Hematopoietic multipotent progenitor cell treated with erythropoietin and hydrocortisone succinate and interleukin-3 and kit ligand, for 4 days (in vitro differentiated cells): Measurements from ENCODE around the gene BLNK.

Experiments
- DNase-seq: peaks from one replicate; pipeline ENCODE4 v3.0.0-alpha.2; 2015

Gene BLNK

DNA sequence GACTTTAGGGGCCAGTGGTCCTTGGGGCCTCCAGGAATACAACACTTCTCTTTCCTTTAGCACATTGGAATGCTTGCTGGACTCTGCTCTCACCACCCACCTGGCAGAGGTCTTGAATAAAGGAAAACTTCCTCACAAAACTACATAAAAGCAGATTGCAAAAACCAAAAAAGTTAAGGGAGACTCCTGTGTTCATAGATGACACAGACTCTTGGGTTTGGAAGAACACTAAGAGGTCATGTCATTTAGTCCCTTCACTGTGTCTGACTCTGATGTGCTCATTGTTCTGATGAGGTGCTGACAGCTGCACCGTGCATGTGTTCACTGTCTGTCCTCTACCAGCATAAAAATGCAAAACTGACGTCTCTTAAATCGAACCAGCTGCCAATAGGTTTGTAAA is 11.4 kb downstream of the BLNK start:
- DNase-seq = no peak

DNA sequence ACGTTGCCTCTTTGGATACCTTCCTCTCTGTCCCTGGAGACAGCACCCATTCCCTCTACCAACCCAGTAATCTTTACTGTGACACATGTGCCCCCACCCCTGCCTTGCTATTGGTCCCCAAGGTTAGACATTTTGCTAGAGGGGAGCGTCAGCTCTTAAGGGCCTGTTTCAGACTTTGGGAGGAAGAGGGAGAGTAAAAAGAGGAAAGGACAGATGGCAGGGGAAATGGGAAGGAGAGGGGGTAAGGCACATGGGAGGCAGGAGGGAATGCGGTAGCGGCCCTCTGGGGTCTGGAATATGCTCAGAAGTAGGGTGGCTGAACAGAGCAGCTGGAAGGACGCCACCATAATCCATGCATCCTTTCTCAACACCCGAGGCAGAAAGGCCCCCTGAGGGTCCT is 12.2 kb downstream of the BLNK start:
- no peak for DNase-seq

GRCh38 chr10:96257944-96258343 is 13.4 kb downstream of the BLNK start:
- peak; percentile 18 for DNase-seq

- DNase-seq = no peak
Measured at GRCh38 chr10:96255549-96256333, 15.6 kb downstream of the BLNK start.

DNA sequence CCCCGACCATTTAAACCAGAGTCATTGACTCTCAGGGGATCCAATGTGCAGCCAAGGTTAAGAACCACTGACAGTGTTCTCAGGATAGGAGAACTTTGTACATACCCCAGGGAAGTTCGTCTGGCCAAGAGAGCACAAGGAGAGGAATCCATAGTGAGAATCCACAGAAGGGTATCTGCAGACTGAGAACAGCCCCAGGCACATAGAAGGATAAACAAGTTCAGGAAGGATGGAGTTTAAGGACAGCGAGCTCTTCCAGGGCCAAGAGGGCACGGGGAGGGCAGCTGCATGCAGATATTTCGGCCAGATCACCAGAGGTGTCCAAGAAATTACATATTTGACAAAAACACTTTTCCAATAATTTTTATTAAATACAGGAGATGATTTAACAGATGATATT is 16.4 kb downstream of the BLNK start:
- DNase-seq = no peak

DNA sequence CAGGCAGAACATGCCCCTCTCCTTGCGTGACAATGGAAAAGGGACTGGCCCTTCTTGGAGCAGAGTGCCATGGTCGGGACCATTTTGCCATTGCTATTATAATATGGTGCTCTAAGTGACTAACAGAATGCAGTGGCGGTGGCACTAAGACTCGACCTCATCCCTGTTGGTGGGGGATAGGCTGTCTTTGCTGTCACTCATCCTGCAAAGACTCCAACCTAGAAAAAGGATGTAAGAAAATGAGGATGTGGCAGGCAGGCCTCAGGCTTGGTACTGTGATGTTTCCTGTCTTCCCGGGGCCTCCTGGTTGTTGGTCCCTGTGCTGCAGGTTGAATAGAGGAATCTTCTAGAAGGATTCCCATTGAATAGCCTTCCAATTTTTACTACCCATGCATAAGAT is 18.6 kb downstream of the BLNK start:
- no peak for DNase-seq

GRCh38 chr10:96250349-96250748 is 21.0 kb downstream of the BLNK start:
- DNase-seq = no peak

DNA sequence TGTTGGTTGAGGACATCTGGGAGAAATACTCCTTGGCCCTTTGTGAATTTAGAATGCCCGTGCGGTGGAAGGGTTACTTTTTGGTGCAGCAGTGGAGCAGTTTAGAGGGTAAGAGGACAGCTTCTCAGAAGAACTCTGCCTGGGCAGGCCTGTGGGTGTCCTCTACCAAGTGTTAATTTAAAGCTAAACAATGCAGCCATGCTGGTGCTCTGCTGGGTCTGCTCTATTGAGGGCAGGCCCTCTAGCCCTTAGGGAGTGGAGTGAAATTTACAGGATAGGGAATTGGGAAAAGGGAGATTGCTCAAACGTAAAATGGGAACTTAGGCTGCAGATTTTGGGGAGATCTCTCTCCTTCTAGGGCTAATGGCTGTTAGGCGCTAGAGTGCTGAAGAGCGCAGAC is 22.1 kb downstream of the BLNK start:
- no peak for DNase-seq

DNA sequence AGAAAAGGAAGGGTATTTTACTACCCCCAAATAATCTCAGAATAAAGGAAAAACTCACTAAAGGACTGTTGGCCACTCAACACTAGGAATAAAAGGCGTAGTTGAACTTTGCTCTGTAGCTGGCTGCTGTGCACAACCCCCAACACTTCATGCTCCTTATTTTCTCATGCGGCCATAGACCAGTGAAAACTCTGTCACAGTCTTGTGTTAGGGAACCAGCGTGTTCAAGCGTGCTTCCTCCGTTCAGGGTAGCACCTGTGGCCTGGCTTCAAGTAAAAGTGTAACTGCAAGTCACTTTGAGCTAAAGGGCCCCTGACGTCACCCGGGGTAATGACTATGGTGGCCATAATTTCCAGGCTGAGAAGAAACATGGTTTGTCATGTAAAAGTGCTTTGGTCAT is 27.0 kb downstream of the BLNK start:
- DNase-seq = no peak

- no peak for DNase-seq
Measured at GRCh38 chr10:96243296-96243695, 28.1 kb downstream of the BLNK start.

GRCh38 chr10:96242822-96243221 is 28.5 kb downstream of the BLNK start:
- no peak for DNase-seq

GRCh38 chr10:96238646-96239623 is 32.4 kb downstream of the BLNK start:
- peak; percentile 63 for DNase-seq

GRCh38 chr10:96236876-96237275 is 34.5 kb downstream of the BLNK start:
- DNase-seq = no peak

GRCh38 chr10:96236090-96236478 is 35.3 kb downstream of the BLNK start:
- peak; percentile 58 for DNase-seq

DNA sequence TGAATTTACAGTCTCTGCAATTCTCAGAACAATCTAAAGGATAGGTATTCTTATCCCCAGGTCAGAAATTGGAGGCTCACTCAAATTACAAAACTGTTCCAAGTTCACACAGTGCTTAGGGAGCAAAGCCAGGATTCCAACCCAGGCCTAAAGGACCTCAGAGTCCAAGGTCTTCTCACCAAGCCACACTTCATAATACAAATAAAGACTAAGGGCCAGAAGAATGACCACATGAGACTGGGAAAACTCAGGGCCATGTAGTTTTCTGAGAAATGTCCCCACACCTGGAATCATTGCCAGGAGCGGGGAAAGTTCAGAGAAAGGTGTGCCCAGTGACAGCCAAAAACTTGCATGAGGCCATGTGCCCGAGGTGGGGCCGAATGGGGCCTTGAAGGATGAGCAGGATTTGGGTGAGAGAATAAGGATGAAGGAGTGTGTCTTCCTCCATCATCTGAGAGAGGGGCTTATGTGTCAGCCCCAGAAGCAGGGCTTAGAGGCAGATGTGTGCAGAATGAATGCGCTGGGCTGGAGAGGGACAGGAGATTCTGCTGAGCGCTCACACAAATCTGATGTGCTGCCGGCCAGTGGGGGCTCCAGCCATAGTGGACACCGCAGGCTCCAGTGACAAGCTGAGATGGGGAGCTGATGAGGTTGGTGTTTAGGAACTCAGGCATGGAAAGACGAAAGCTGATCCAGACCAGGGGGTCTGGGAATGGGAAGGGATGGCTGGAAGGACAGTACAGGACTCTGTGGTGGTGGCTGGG is 35.9 kb downstream of the BLNK start:
- no peak for DNase-seq

GRCh38 chr10:96233959-96234358 is 37.4 kb downstream of the BLNK start:
- DNase-seq = no peak

- DNase-seq = no peak
Measured at GRCh38 chr10:96230527-96230926, 40.8 kb downstream of the BLNK start.

GRCh38 chr10:96229568-96230030 is 41.8 kb downstream of the BLNK start:
- peak; percentile 88 for DNase-seq

DNA sequence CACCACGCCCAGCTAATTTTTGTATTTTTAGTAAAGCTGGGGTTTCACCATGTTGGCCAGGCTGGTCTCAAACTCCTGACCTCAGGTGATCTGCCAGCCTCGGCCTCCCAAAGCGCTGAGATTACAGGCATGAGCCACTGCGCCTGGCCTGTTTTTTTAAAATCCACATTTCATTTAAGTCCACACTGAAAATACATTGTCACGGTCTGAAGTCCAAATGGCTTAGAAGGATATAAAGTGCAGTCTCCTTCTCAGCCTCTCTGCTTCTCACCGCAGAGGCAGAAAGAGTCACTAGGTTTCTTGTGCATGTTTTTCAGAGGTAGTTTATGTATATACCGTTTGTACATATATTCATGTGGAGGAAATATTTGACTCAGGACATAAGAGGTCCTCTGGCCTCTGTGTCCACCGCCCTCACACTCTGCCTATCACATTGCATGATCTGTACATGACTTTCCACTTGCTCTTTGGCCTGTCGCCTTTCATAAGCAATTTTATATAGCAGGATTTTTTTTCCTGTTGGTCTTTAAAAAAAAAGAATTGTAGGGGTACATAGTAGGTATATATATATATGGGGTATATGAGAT is 42.9 kb downstream of the BLNK start:
- DNase-seq = no peak

- DNase-seq = no peak
Measured at GRCh38 chr10:96227206-96227605, 44.2 kb downstream of the BLNK start.

GRCh38 chr10:96225119-96225518 is 46.2 kb downstream of the BLNK start:
- no peak for DNase-seq

- DNase-seq = no peak
Measured at GRCh38 chr10:96222908-96223307, 48.5 kb downstream of the BLNK start.

DNA sequence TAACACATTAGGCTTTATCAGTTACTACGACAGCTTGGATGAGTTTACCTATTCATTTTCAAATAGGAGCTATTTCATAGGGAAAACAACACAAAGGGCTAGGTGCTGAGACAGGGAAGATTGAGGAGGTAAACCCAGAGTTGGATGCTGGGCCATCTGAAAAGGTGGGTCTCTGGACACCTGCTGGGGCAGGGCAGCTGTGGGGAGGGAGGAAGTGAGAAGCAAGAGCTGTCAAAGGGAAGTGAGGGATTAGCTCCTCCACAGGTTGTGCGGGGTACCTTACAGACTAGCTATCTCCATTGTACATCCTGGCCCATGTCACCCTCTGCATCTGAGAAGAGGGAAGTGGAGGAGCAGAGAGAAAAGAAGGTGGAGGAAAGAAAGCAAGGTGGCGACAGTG is 48.9 kb downstream of the BLNK start:
- no peak for DNase-seq
